Measurements from ENCODE around the gene STKLD1. TPM values are rescaled to one million over a fixed set of nuclear protein-coding genes. Genes with fewer than 3 reads are reported as not detected.
A peak's percentile ranks its signal among the peaks of the same experiment; 100 is the strongest.

STKLD1 gene
- total RNA-seq, 1 donor from 2014 or later: not detected

GRCh38 chr9:133396952-133397351 lies 20.8 kb downstream of the STKLD1 start:
- DNase-seq (ENCODE audit: low read depth): no peak

GRCh38 chr9:133397370-133397769 lies 21.2 kb downstream of the STKLD1 start:
- peaks cover 40% of the 10 kb centered on the region for H3K27me3 ChIP-seq (ENCODE audit: control insufficient read depth, insufficient read depth, low read length)
- TF ChIP-seq CTCF (IDR thresholded peaks at IDR 0.05; ENCODE audit: insufficient read depth, low read length, poor library complexity, severe bottlenecking): no peak
- no peaks in the 10 kb centered on the region for H3K36me3 ChIP-seq (ENCODE audit: control insufficient read depth, insufficient read depth, low read length)
- no peak overlapping the region for H3K4me3 ChIP-seq (ENCODE audit: low read depth, low read length)
- no peak for DNase-seq (ENCODE audit: low read depth)

More at GRCh38 chr9:133396952-133397351, 20.8 kb downstream of the STKLD1 start:
- peaks cover 40% of the 10 kb centered on the region for H3K27me3 ChIP-seq (ENCODE audit: control insufficient read depth, insufficient read depth, low read length)
- TF ChIP-seq CTCF (IDR thresholded peaks at IDR 0.05; ENCODE audit: insufficient read depth, low read length, poor library complexity, severe bottlenecking): peak; percentile 39
- no peak overlapping the region for H3K4me3 ChIP-seq (ENCODE audit: low read depth, low read length)
- H3K36me3 ChIP-seq (ENCODE audit: control insufficient read depth, insufficient read depth, low read length): no peaks in the 10 kb centered on the region

GRCh38 chr9:133397895-133398294 lies 21.7 kb downstream of the STKLD1 start:
- no peaks in the 10 kb centered on the region for H3K36me3 ChIP-seq (ENCODE audit: control insufficient read depth, insufficient read depth, low read length)
- H3K4me3 ChIP-seq (ENCODE audit: low read depth, low read length): no peak overlapping the region
- H3K27me3 ChIP-seq (ENCODE audit: control insufficient read depth, insufficient read depth, low read length): peaks cover 40% of the 10 kb centered on the region
- no peak for TF ChIP-seq CTCF (IDR thresholded peaks at IDR 0.05; ENCODE audit: insufficient read depth, low read length, poor library complexity, severe bottlenecking)
- DNase-seq (ENCODE audit: low read depth): no peak

- no peaks in the 10 kb centered on the region for H3K36me3 ChIP-seq (ENCODE audit: control insufficient read depth, insufficient read depth, low read length)
- H3K4me3 ChIP-seq (ENCODE audit: low read depth, low read length): no peak overlapping the region
- peaks cover 21% of the 10 kb centered on the region for H3K27me3 ChIP-seq (ENCODE audit: control insufficient read depth, insufficient read depth, low read length)
- no peak for DNase-seq (ENCODE audit: low read depth)
- no peak for TF ChIP-seq CTCF (IDR thresholded peaks at IDR 0.05; ENCODE audit: insufficient read depth, low read length, poor library complexity, severe bottlenecking)
Observed at GRCh38 chr9:133400292-133400691, 24.1 kb downstream of the STKLD1 start.

GRCh38 chr9:133401588-133401987 lies 25.4 kb downstream of the STKLD1 start:
- no peak for TF ChIP-seq CTCF (IDR thresholded peaks at IDR 0.05; ENCODE audit: insufficient read depth, low read length, poor library complexity, severe bottlenecking)
- Histone ChIP-seq H3K4me3 (ENCODE audit: low read depth, low read length) (no peak overlapping the region), H3K36me3 (ENCODE audit: control insufficient read depth, insufficient read depth, low read length) (peaks cover 1% of the 10 kb centered on the region), H3K27me3 (ENCODE audit: control insufficient read depth, insufficient read depth, low read length) (peaks cover 13% of the 10 kb centered on the region)
- DNase-seq (ENCODE audit: low read depth): no peak

GRCh38 chr9:133402689-133403088 lies 26.5 kb downstream of the STKLD1 start:
- peaks cover 3% of the 10 kb centered on the region for H3K36me3 ChIP-seq (ENCODE audit: control insufficient read depth, insufficient read depth, low read length)

More at GRCh38 chr9:133402689-133403088, 26.5 kb downstream of the STKLD1 start:
- TF ChIP-seq CTCF (IDR thresholded peaks at IDR 0.05; ENCODE audit: insufficient read depth, low read length, poor library complexity, severe bottlenecking): no peak
- no peak for DNase-seq (ENCODE audit: low read depth)
- Histone ChIP-seq H3K27me3 (ENCODE audit: control insufficient read depth, insufficient read depth, low read length) (peaks cover 3% of the 10 kb centered on the region), H3K4me3 (ENCODE audit: low read depth, low read length) (no peak overlapping the region)

Data from kidney epithelial cell (primary cell).